Fibroblast of mammary gland (primary cell): ENCODE data around the gene LGALS9.

Experiments
- DNase-seq: peaks from one replicate; pipeline ENCODE4 v3.0.0-alpha.2; 2010; ENCODE audit warnings: low read depth
- H3K4me3 ChIP-seq: 2 replicates; pipeline ENCODE4 v1.5.1; 2011; ENCODE audit warnings: low read depth, mild to moderate bottlenecking, low read length, moderate library complexity; ENCODE audit not compliant: control insufficient read depth
- TF ChIP-seq, protein P1 (sequence below): conservative IDR thresholded peaks from 2 replicates; pipeline ENCODE4 v1.5.1; 2011; ENCODE audit warnings: low read depth, low read length, inconsistent platforms; ENCODE audit not compliant: control insufficient read depth, insufficient read depth

The LGALS9 gene

DNA sequence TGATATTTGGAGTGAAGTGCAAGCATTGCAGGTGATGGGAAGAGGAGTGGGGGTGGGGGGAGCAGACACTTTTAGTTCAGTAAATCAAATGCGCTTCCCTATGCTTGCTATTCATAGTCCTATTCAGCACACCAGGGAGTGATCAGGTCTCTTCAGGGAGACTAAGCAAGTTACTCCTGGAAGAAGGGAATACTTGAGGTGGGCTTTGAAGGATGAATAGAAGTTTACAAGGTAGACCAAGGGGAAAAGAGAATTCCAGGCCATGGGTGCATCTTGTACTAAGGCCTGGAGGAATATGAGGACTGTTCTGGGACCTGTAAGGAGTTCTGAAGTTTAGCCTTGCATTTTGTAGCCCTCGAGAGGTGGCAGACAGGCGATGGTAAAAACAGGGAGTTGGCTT lies 40.1 kb upstream of the LGALS9 start:
- no peak for DNase-seq
- no peak overlapping the region for H3K4me3 ChIP-seq
- TF ChIP-seq, protein P1, sequence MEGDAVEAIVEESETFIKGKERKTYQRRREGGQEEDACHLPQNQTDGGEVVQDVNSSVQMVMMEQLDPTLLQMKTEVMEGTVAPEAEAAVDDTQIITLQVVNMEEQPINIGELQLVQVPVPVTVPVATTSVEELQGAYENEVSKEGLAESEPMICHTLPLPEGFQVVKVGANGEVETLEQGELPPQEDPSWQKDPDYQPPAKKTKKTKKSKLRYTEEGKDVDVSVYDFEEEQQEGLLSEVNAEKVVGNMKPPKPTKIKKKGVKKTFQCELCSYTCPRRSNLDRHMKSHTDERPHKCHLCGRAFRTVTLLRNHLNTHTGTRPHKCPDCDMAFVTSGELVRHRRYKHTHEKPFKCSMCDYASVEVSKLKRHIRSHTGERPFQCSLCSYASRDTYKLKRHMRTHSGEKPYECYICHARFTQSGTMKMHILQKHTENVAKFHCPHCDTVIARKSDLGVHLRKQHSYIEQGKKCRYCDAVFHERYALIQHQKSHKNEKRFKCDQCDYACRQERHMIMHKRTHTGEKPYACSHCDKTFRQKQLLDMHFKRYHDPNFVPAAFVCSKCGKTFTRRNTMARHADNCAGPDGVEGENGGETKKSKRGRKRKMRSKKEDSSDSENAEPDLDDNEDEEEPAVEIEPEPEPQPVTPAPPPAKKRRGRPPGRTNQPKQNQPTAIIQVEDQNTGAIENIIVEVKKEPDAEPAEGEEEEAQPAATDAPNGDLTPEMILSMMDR = no peak

DNA sequence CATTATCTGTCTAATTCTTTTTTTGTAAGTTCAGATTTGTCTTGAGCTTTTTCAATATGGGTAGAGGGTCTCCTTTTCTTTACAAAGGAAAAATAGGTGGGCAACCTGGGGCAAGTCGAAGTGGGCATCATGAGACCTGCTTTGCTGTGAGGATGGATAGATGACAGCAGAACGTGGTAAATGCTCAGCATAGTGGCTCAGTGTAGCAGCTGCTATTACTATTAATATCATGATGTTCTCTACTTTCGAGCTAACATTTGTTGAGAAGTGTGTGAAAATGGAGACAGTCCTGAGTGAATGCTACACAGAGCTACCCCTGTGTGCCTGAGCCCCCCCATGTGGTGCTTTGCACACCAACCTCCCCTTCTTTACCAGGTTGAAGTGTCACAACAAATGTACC lies 39.0 kb upstream of the LGALS9 start:
- DNase-seq = no peak
- TF ChIP-seq, protein P1 = no peak
- no peak overlapping the region for H3K4me3 ChIP-seq

DNA sequence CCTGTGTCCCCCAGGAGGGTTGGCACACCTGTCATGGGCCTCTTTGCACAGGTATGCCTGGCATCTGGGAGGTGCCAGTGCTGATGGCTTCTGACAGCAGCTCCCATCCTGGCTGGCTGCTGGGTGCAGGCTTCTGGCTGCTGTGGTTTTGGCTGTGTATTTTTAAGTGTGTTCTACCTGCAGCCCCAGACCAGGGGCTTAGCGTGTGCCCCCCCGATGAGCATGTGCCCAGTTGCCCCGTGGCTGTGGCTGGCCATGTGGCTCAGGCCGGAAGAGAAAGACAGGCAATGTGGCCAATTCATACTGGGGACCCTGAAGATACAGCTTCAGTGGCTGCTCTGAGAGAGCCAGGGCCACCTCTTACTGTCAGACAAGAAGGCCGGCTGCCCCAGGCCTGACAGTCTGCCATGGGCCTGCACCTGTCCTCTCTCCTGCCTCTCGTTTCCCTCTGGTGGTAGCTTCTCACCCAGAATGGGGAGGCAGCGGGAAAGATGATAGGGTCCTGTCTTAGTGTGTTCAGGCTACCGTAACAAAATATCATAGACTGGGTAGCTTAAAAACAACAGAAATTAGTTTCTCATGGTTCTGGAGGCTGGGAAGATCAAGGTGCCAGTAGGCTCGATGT lies 37.6 kb upstream of the LGALS9 start:
- no peak for DNase-seq
- TF ChIP-seq, protein P1 = no peak
- H3K4me3 ChIP-seq = no peak overlapping the region

DNA sequence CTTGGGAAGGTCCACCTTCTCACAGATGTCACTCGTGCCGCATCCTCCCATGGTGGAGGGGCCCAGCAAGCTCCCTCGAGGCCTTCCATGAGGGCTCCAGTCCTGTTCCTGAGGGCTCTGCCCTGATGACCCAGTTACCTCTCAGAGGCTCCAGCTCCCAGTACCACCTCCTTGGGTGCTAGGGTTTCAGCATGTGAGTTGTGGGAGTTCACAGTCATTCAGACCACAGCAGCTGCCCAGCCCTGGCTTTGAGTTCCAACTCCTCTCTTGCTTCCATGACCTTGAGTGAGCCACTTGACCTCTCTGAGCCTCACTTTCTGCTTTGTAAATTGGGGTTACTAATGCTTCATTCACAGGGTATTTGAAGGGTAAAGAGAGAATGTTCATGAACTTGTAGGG lies 37.1 kb upstream of the LGALS9 start:
- no peak for DNase-seq
- H3K4me3 ChIP-seq = no peak overlapping the region
- TF ChIP-seq, protein P1 = no peak

DNA sequence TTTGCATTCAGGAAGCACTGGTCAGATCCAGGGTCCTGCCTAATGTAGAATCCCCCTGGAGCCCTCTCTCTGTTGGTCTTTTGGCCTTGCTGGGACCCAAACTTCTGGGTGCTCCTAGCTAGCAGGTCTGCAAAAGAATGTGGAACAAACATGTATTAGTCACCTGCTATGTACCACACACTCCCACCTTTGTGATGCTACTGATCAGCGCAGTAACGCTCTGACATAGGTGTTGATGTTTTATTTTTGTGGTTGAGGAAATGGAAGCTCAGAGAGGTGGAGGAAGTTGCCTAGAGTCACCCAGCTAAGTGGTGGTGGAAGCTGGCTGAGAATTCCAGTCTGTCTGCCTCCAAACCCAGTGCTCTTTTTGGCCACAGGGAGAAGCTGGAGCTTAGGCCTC lies 35.8 kb upstream of the LGALS9 start:
- no peak overlapping the region for H3K4me3 ChIP-seq
- no peak for DNase-seq
- TF ChIP-seq, protein P1 = no peak

DNA sequence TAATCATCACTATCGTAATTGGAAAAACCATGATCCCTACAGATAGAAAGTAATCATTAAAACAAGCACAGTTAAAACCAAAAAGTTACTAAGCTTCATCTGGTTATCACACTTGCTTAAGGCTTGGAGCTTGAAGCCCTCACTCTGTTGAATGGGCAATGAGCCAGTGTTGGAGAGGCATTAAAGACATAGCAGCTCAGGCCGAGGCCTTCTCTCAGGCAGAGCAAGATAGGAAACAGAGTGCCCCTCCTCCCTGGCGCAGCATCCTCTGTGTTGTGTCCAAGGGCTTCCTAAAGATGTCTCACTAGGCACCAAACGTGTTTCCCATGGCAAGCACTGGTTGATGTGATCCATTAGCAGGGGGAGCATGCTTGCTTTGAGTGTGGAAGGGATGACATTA lies 34.9 kb upstream of the LGALS9 start:
- H3K4me3 ChIP-seq = no peak overlapping the region
- no peak for DNase-seq
- TF ChIP-seq, protein P1 = no peak
